DOHH2 (cell line): Measurements from ENCODE around the gene EGFLAM.

ENCODE experiments used
- CTCF ChIP-seq: fragments of 200-600 bp; sonication (generic); IDR thresholded peaks from one replicate; pipeline ENCODE4 v1.5.1; 2014; ENCODE audit warnings: antibody characterized with exemption, mild to moderate bottlenecking, low read depth, low read length; ENCODE audit not compliant: poor library complexity, severe bottlenecking
- EZH2phosphoT487 ChIP-seq: fragments of 200-600 bp; sonication (generic); IDR thresholded peaks from 2 replicates; pipeline ENCODE4 v1.6.1; 2017; ENCODE audit warnings: borderline replicate concordance, mild to moderate bottlenecking, antibody characterized with exemption, low read length, moderate library complexity, mixed read lengths

GRCh38 chr5:38469707-38470267 lies 211.4 kb downstream of the EGFLAM start:
- no peak for TF ChIP-seq CTCF
- TF ChIP-seq EZH2phosphoT487: no peak
